Retinal pigment epithelial cell (primary cell): ENCODE results near the gene RAD52.

ENCODE experiments used
- DNase-seq: peaks from one replicate; pipeline ENCODE4 v3.0.0-alpha.2; 2010; ENCODE audit warnings: low read depth
- H3K4me3 ChIP-seq: 2 replicates; pipeline ENCODE4 v1.5.1; 2011; ENCODE audit warnings: mild to moderate bottlenecking, low read length, control low read depth, moderate library complexity
- CTCF ChIP-seq: conservative IDR thresholded peaks from 2 replicates; pipeline ENCODE4 v1.5.1; 2011; ENCODE audit warnings: low read depth, low read length, control low read depth, inconsistent platforms

The RAD52 gene

GRCh38 chr12:915090-915489 lies 34.4 kb downstream of the RAD52 start:
- no peak for TF ChIP-seq CTCF
- DNase-seq, result no peak
- H3K4me3 ChIP-seq, result no peak overlapping the region

- DNase-seq, result peak; percentile 8
- no peak overlapping the region for H3K4me3 ChIP-seq
- TF ChIP-seq CTCF, result no peak
These were observed 35.4 kb downstream of the RAD52 start for GRCh38 chr12:913919-914698.

- DNase-seq, result no peak
- no peak overlapping the region for H3K4me3 ChIP-seq
- TF ChIP-seq CTCF, result no peak
These were observed 36.8 kb downstream of the RAD52 start for GRCh38 chr12:912466-913235.

- H3K4me3 ChIP-seq, result no peak overlapping the region
- no peak for DNase-seq
- no peak for TF ChIP-seq CTCF
These were observed 38.2 kb downstream of the RAD52 start for GRCh38 chr12:911191-911826.

GRCh38 chr12:910416-910815 lies 39.1 kb downstream of the RAD52 start:
- no peak overlapping the region for H3K4me3 ChIP-seq
- no peak for DNase-seq
- no peak for TF ChIP-seq CTCF

- no peak overlapping the region for H3K4me3 ChIP-seq
- DNase-seq, result no peak
- no peak for TF ChIP-seq CTCF
These were observed 39.6 kb downstream of the RAD52 start for GRCh38 chr12:909861-910260.
